ENCODE measurements around the gene TIMP2. TPM values are rescaled to one million over a fixed set of nuclear protein-coding genes. Genes with fewer than 3 reads are reported as not detected.

Gene TIMP2
- total and polyA plus RNA-seq, 2 donors (not counting 3 experiments of a cell fraction or from before 2014, with no cell fraction given) = 138 to 318 TPM

GRCh38 chr17:78965491-78965924, 40.3 kb upstream of the TIMP2 start:
- Histone ChIP-seq H3K9me1 (replicated peaks; ENCODE audit: control insufficient read depth, extremely low read depth, insufficient read depth, low read length) (no peaks in the 10 kb centered on the region), H3K9ac (replicated peaks; ENCODE audit: extremely low read depth, insufficient read depth, low read length) (no peak overlapping the region), H3K36me3 (ENCODE audit: control insufficient read depth in 2 of 2, extremely low read depth in 1 of 2, insufficient read depth in 2 of 2, low read length in 2 of 2) (no peaks in the 10 kb centered on the region), H3K4me3 (replicated peaks in 1 of 3; ENCODE audit: insufficient read depth in 1 of 3, low read depth in 1 of 3, low read length in 3 of 3) (no peak overlapping the region), H3K4me2 (ENCODE audit: insufficient read depth, low read length) (no peak overlapping the region), H2AFZ (ENCODE audit: low read depth, low read length) (no peak overlapping the region), H3K79me2 (ENCODE audit: control insufficient read depth, insufficient read depth, low read length) (no peaks in the 10 kb centered on the region), H4K20me1 (replicated peaks; ENCODE audit: control insufficient read depth, extremely low read depth, insufficient read depth, low read length) (no peaks in the 10 kb centered on the region), H3K27ac (ENCODE audit: insufficient read depth, low read depth, low read length) (no peak overlapping the region), H3K27me3 (ENCODE audit: control insufficient read depth in 2 of 2, insufficient read depth in 2 of 2, low read length in 2 of 2) (no peaks in the 10 kb centered on the region), H3K9me3 (replicated peaks; ENCODE audit: control insufficient read depth, insufficient read depth, low read length) (no peaks in the 10 kb centered on the region), H3K4me1 (ENCODE audit: control insufficient read depth, extremely low read depth, insufficient read depth, low read length) (no peaks in the 10 kb centered on the region)
- dilution Hi-C loops (cut with MboI; ENCODE audit: extremely low pct_ligation_motif_present, low sequenced_read_pairs) = no loop called here
- intact Hi-C loops (cut with micrococcal nuclease) = no loop called here
- no peak for TF ChIP-seq EZH2 (IDR thresholded peaks at IDR 0.05; ENCODE audit: borderline replicate concordance, low read depth, low read length, severe bottlenecking)
- no peak for TF ChIP-seq CTCF (IDR thresholded peaks at IDR 0.05; ENCODE audit: extremely low read depth in 1 of 2, insufficient read depth in 1 of 2, low read depth in 1 of 2, low read length in 2 of 2)
- no peak for TF ChIP-seq MYC (IDR thresholded peaks at IDR 0.05; ENCODE audit: low read depth, low read length)
- no peak for TF ChIP-seq JUN (IDR thresholded peaks at IDR 0.05; ENCODE audit: borderline replicate concordance, insufficient read depth, insufficient read length, low read depth)
- no peak for TF ChIP-seq FOS (IDR thresholded peaks at IDR 0.05; ENCODE audit: borderline replicate concordance, insufficient read depth, low read length)
- TF ChIP-seq POLR2A (IDR thresholded peaks at IDR 0.05; ENCODE audit: low read depth, low read length) = no peak
- no peak for TF ChIP-seq MAX (IDR thresholded peaks at IDR 0.05; ENCODE audit: insufficient read depth, insufficient read length)
- no peak for TF ChIP-seq GATA2 (IDR thresholded peaks at IDR 0.05; ENCODE audit: insufficient read depth, insufficient read length, low read depth, low read length)
- no peak for TF ChIP-seq POLR2AphosphoS5 (IDR thresholded peaks at IDR 0.05; ENCODE audit: insufficient read depth, low read depth, low read length)
- FAIRE-seq (no peak), DNase-seq (ENCODE audit: low read depth, low spot score) (no peak)
- POLR2A ChIA-PET = interaction anchor here (0.6 kb wide), 1 partner anchor 387 kb away, joined by 3 read pairs; no protein-coding TSS in a partner anchor
- CTCF ChIA-PET = interaction anchor here (1.4 to 9.1 kb wide), 3 partner anchors 17 to 99 kb away, joined by 3 to 171 read pairs (median 6); no protein-coding TSS in a partner anchor
- BruUV-seq (replicated peaks) = no TSS peak
